Upper lobe of right lung (tissue), 1 donor: Measurements from ENCODE around the gene SMIM10L2A. TPM values are rescaled to one million over a fixed set of nuclear protein-coding genes. Genes with fewer than 3 reads are reported as not detected.
"Not testable (repeated sequence)": the region's sequence is repeated elsewhere in the genome, so short reads cannot be mapped to it uniquely, and the experiment has no call there.

Experiments used
- ATAC-seq: fragments of 200-7000 bp; cut with Tn5 transposase; one replicate; pipeline ENCODE4 v1.9.1; 2020; ENCODE audit warnings: mild to moderate bottlenecking, moderate library complexity
- DNase-seq: peaks from one replicate; pipeline ENCODE4 v3.0.0-alpha.2; 2020
- H3K27ac ChIP-seq: fragments of 200-600 bp; one replicate; pipeline ENCODE4 v1.8.0; 2022
- H3K27me3 ChIP-seq: fragments of 200-600 bp; one replicate; pipeline ENCODE4 v1.8.0; 2022; ENCODE audit warnings: mild to moderate bottlenecking
- H3K36me3 ChIP-seq: fragments of 200-600 bp; one replicate; pipeline ENCODE4 v1.8.0; 2022
- H3K4me1 ChIP-seq: fragments of 200-600 bp; one replicate; pipeline ENCODE4 v1.8.0; 2022
- H3K4me3 ChIP-seq: fragments of 200-600 bp; one replicate; pipeline ENCODE4 v1.8.0; 2022; ENCODE audit warnings: mild to moderate bottlenecking
- H3K9me3 ChIP-seq: fragments of 200-600 bp; one replicate; pipeline ENCODE4 v1.8.0; 2022
- intact Hi-C: fragments of 100-400 bp; cut with DNase I; formaldehyde crosslinking; loops from one replicate; pipeline ENCODE4 v1.11.0; 2022
- total RNA-seq: library from RNA; stranded (reverse); fragmentation: NEBNext Ultra II Directional; extraction: Animal tissue kit (Norgen Biotek cat#: 25700); gene quantifications from one replicate; pipeline ENCODE4 v1.2.1, GENCODE V29; 2021
- TF ChIP-seq, protein P1 (sequence below): fragments of 200-600 bp; IDR thresholded peaks from one replicate; pipeline ENCODE4 v1.8.0; 2022; ENCODE audit warnings: antibody characterized with exemption
- donor health status: DM: no; HTN: yes; CAD: no; lungs with severe emphysema.

The SMIM10L2A gene
- total RNA-seq, 1 donor from 2014 or later, result 2.0 TPM

DNA sequence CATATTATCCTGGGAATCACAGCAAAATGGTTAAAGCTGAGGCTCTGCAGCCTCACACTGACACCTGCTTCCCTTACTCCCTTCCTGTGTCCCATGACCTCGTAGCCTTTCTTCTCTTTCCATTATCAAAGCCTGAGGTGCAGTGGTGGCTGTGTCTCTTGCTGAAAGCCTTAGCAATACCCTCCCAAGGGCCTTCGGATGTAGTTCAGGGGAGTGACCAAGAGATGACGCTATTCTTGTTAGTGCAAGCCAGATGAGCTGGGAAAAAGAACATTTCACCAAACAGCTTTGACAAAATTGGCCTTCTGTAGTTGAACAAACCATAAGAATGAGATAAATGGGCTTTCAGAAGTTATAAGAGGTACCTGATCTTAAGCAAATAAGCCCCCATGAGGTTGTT lies 31.6 kb downstream of the SMIM10L2A start:
- H3K36me3 ChIP-seq, result no peaks in the 10 kb centered on the region
- no peak overlapping the region for H3K27ac ChIP-seq
- ATAC-seq (no peak), DNase-seq (no peak)
- no peak overlapping the region for H3K4me3 ChIP-seq
- H3K27me3 ChIP-seq, result no peaks in the 10 kb centered on the region
- no peaks in the 10 kb centered on the region for H3K9me3 ChIP-seq
- TF ChIP-seq, protein P1, sequence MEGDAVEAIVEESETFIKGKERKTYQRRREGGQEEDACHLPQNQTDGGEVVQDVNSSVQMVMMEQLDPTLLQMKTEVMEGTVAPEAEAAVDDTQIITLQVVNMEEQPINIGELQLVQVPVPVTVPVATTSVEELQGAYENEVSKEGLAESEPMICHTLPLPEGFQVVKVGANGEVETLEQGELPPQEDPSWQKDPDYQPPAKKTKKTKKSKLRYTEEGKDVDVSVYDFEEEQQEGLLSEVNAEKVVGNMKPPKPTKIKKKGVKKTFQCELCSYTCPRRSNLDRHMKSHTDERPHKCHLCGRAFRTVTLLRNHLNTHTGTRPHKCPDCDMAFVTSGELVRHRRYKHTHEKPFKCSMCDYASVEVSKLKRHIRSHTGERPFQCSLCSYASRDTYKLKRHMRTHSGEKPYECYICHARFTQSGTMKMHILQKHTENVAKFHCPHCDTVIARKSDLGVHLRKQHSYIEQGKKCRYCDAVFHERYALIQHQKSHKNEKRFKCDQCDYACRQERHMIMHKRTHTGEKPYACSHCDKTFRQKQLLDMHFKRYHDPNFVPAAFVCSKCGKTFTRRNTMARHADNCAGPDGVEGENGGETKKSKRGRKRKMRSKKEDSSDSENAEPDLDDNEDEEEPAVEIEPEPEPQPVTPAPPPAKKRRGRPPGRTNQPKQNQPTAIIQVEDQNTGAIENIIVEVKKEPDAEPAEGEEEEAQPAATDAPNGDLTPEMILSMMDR, result no peak
- intact Hi-C loops, result no loop called here
- H3K4me1 ChIP-seq, result no peaks in the 10 kb centered on the region

DNA sequence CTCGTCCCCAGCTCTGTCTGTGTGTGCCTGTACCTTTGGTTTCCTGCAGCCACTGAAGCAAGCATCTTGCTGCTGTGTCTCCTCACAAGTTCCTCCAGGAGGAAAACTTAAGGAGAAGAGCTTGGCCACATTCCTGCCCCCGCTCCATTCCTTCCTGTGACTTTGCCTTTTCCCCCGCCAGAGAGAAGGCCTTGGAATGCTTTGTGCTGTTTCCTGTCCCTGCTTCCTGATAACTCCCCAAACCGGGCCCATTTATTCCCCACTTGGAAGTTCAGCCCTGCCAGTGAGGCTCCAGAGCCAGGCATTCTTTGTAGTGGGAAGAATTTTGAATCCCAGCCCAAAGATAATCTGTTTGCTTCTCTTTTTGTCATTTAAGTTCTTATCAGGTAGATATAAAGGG lies 33.1 kb downstream of the SMIM10L2A start:
- no peaks in the 10 kb centered on the region for H3K27me3 ChIP-seq
- H3K9me3 ChIP-seq, result no peaks in the 10 kb centered on the region
- DNase-seq (no peak), ATAC-seq (no peak)
- H3K4me3 ChIP-seq, result no peak overlapping the region
- H3K27ac ChIP-seq, result no peak overlapping the region
- H3K36me3 ChIP-seq, result no peaks in the 10 kb centered on the region
- H3K4me1 ChIP-seq, result no peaks in the 10 kb centered on the region
- intact Hi-C loops, result no loop called here
- TF ChIP-seq, protein P1, result no peak

DNA sequence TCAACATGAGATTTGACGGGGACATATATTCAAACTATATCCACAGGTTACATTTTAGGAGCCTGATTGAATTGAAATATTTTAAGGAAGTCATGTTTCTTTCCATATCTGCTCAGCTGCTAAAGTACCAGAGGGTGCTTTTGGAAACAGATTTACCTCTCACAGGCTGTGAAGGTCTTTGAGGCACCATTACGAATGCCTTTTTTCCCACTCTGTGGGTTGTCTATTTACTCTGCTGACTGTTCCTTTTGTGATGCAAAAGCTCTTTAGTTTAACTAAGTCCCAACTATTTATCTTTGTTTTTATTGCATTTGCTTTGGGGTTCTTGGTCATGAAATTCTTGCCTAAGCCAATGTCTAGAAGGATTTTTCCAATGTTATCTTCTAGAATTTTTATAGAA lies 40.0 kb downstream of the SMIM10L2A start:
- H3K9me3 ChIP-seq, intact Hi-C loops, H3K4me3 ChIP-seq, H3K27ac ChIP-seq, DNase-seq, ATAC-seq, H3K4me1 ChIP-seq, H3K36me3 ChIP-seq, H3K27me3 ChIP-seq: not testable (repeated sequence)

DNA sequence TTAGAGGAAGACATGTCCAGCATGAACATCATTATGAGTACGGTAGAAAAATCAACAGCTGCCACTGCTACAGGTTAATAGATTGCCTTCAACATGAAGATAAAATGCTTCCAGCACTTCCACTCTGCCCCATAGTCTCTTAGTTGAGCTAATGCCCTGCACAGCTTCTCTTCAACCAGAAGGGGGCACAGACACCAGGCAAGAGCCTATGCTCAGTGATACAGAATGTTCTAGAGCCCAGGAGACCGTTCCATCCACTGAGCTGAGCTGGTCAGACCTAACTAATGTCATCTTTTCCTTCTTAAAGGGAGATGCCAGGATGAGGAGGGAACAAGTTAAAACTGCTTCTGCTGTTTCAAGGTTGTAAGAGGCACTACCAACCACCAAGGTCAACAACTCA lies 42.2 kb downstream of the SMIM10L2A start:
- Histone ChIP-seq H3K36me3 (no peaks in the 10 kb centered on the region), H3K4me1 (no peaks in the 10 kb centered on the region), H3K27ac (no peak overlapping the region), H3K4me3 (no peak overlapping the region), H3K9me3 (no peaks in the 10 kb centered on the region), H3K27me3 (no peaks in the 10 kb centered on the region)
- DNase-seq, result no peak
- intact Hi-C loops, result no loop called here
- peak; percentile 62 for ATAC-seq
- TF ChIP-seq, protein P1, result peak; percentile 43

DNA sequence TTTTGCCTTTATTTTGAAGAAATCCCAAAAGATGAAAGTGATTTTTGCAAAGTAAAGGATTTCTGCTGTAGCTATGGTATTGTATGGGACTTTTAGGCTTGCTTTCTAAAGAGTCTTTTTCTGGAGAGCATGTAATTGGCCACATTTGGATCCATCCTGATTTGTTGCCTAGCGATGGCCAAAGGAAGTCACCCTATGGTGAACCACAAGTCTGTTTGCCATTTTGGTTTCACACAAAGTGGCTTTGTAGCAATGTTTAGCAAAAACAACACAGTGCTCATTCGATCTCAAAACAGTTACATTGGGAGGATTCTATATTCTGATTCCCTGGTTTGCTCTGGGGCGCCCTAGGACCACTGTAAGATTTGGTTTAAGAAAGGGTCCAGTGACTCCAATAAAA lies 54.6 kb downstream of the SMIM10L2A start:
- Histone ChIP-seq H3K27me3 (no peaks in the 10 kb centered on the region), H3K36me3 (no peaks in the 10 kb centered on the region), H3K27ac (no peak overlapping the region), H3K4me3 (no peak overlapping the region), H3K4me1 (no peaks in the 10 kb centered on the region), H3K9me3 (no peaks in the 10 kb centered on the region)
- intact Hi-C loops, result no loop called here
- no peak for DNase-seq
- TF ChIP-seq, protein P1, result no peak
- ATAC-seq, result no peak

DNA sequence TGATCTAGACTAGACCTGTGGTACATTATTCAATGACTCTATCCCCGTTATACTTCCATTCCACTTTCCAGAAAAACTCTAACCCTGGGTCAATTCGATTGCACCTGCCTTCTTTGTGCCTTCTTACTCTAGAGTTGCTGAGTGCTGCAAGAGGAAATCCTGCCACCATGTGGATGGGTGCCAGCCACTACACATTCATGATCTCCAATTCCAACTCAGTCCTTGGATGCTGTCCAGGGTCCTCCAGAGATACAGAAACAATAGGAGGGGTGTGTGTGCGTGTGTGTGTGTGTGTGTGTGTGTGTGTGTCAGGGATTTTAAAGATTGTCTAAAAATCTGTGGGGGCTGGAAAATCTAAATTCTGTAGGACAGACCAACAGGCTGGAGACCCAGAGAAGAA lies 55.8 kb downstream of the SMIM10L2A start:
- peak; percentile 82 for ATAC-seq
- peak; percentile 67 for DNase-seq
- no peaks in the 10 kb centered on the region for H3K27me3 ChIP-seq

More for the DNA sequence above, 55.8 kb downstream of the SMIM10L2A start:
- TF ChIP-seq, protein P1, result peak; percentile 36
- intact Hi-C loops, result no loop called here
- no peak overlapping the region for H3K4me3 ChIP-seq
- H3K4me1 ChIP-seq, result no peaks in the 10 kb centered on the region
- H3K9me3 ChIP-seq, result no peaks in the 10 kb centered on the region
- H3K36me3 ChIP-seq, result no peaks in the 10 kb centered on the region
- no peak overlapping the region for H3K27ac ChIP-seq

Other genes with a start within 250 kb of the SMIM10L2A start
- gene ETDA, start 169.9 kb upstream of the SMIM10L2A start, total RNA-seq, result not detected
- gene ETDC, start 112.5 kb upstream of the SMIM10L2A start, total RNA-seq, result not detected
- 10.5 TPM for gene ZNF75D, start 77.8 kb upstream of the SMIM10L2A start, total RNA-seq
- gene ZNF449, start 77.1 kb upstream of the SMIM10L2A start, total RNA-seq, result 4.7 TPM
- 7.4 TPM for gene INTS6L, start 98.7 kb downstream of the SMIM10L2A start, total RNA-seq